Cerebellar cortex (tissue), 1 donor: ENCODE measurements around the gene CECR2.
A peak's percentile ranks its signal among the peaks of the same experiment; 100 is the strongest.

ENCODE experiments used
- DNase-seq: peaks from one replicate; pipeline ENCODE4 v3.0.0-alpha.2; 2015; ENCODE audit warnings: low spot score

CECR2 gene

GRCh38 chr22:17569971-17570511, 200.8 kb downstream of the CECR2 start:
- DNase-seq, result peak; percentile 44

GRCh38 chr22:17570851-17571631, 201.8 kb downstream of the CECR2 start:
- peak; percentile 68 for DNase-seq

- no peak for DNase-seq
Observed at GRCh38 chr22:17575151-17575550, 205.9 kb downstream of the CECR2 start.

- DNase-seq, result no peak
Observed at GRCh38 chr22:17575681-17576080, 206.4 kb downstream of the CECR2 start.

- no peak for DNase-seq
Observed at GRCh38 chr22:17576470-17576869, 207.2 kb downstream of the CECR2 start.

GRCh38 chr22:17578136-17578754, 209.0 kb downstream of the CECR2 start:
- DNase-seq, result no peak

- no peak for DNase-seq
Observed at GRCh38 chr22:17579535-17579981, 210.3 kb downstream of the CECR2 start.

GRCh38 chr22:17580441-17581031, 211.3 kb downstream of the CECR2 start:
- no peak for DNase-seq

GRCh38 chr22:17581056-17581455, 211.8 kb downstream of the CECR2 start:
- no peak for DNase-seq

GRCh38 chr22:17581631-17582030, 212.4 kb downstream of the CECR2 start:
- DNase-seq, result no peak

GRCh38 chr22:17583151-17583550, 213.9 kb downstream of the CECR2 start:
- no peak for DNase-seq

- DNase-seq, result no peak
Observed at GRCh38 chr22:17586831-17587440, 217.7 kb downstream of the CECR2 start.

GRCh38 chr22:17587629-17588028, 218.4 kb downstream of the CECR2 start:
- peak; percentile 31 for DNase-seq

- DNase-seq, result no peak
Observed at GRCh38 chr22:17588606-17589005, 219.3 kb downstream of the CECR2 start.

- no peak for DNase-seq
Observed at GRCh38 chr22:17589810-17590375, 220.6 kb downstream of the CECR2 start.

- no peak for DNase-seq
Observed at GRCh38 chr22:17590586-17590985, 221.3 kb downstream of the CECR2 start.

- no peak for DNase-seq
Observed at GRCh38 chr22:17592201-17592600, 222.9 kb downstream of the CECR2 start.

- no peak for DNase-seq
Observed at GRCh38 chr22:17596226-17596625, 227.0 kb downstream of the CECR2 start.

GRCh38 chr22:17597217-17597616, 228.0 kb downstream of the CECR2 start:
- no peak for DNase-seq

GRCh38 chr22:17598318-17598717, 229.1 kb downstream of the CECR2 start:
- DNase-seq, result no peak

- DNase-seq, result no peak
Observed at GRCh38 chr22:17601031-17601430, 231.8 kb downstream of the CECR2 start.

- no peak for DNase-seq
Observed at GRCh38 chr22:17603668-17604067, 234.4 kb downstream of the CECR2 start.
